ENCODE results near the gene RHOH.

The RHOH gene

GRCh38 chr4:40244606-40245005, 47.8 kb downstream of the RHOH start:
- no peak for TF ChIP-seq GATA1 (IDR thresholded peaks at IDR 0.05; ENCODE audit: low read depth, low read length)
- no peak for TF ChIP-seq POLR2A (IDR thresholded peaks at IDR 0.05; ENCODE audit: low read length)
- DNase-seq: no peak

- TF ChIP-seq POLR2A (IDR thresholded peaks at IDR 0.05; ENCODE audit: low read length): no peak
- TF ChIP-seq GATA1 (IDR thresholded peaks at IDR 0.05; ENCODE audit: low read depth, low read length): no peak
Observed at GRCh38 chr4:40245550-40245949, 48.7 kb downstream of the RHOH start.

GRCh38 chr4:40246011-40246900, 49.4 kb downstream of the RHOH start:
- DNase-seq: no peak
- TF ChIP-seq GATA1 (IDR thresholded peaks at IDR 0.05; ENCODE audit: low read depth, low read length): no peak

More at GRCh38 chr4:40245550-40245949, 48.7 kb downstream of the RHOH start:
- DNase-seq: no peak

- no peak for DNase-seq
- no peak for TF ChIP-seq GATA1 (IDR thresholded peaks at IDR 0.05; ENCODE audit: low read depth, low read length)
- no peak for TF ChIP-seq POLR2A (IDR thresholded peaks at IDR 0.05; ENCODE audit: low read length)
Observed at GRCh38 chr4:40246938-40247337, 50.1 kb downstream of the RHOH start.

- TF ChIP-seq POLR2A (IDR thresholded peaks at IDR 0.05; ENCODE audit: low read length) (no peak), GATA1 (IDR thresholded peaks at IDR 0.05; ENCODE audit: low read depth, low read length) (no peak)
- no peak for DNase-seq
Observed at GRCh38 chr4:40247350-40247749, 50.5 kb downstream of the RHOH start.

- TF ChIP-seq POLR2A (IDR thresholded peaks at IDR 0.05; ENCODE audit: low read length) (no peak), GATA1 (IDR thresholded peaks at IDR 0.05; ENCODE audit: low read depth, low read length) (no peak)
- no peak for DNase-seq
Observed at GRCh38 chr4:40251366-40251765, 54.5 kb downstream of the RHOH start.

GRCh38 chr4:40253906-40254305, 57.1 kb downstream of the RHOH start:
- no peak for TF ChIP-seq GATA1 (IDR thresholded peaks at IDR 0.05; ENCODE audit: low read depth, low read length)
- TF ChIP-seq POLR2A (IDR thresholded peaks at IDR 0.05; ENCODE audit: low read length): no peak
- no peak for DNase-seq

- DNase-seq: no peak
- TF ChIP-seq GATA1 (IDR thresholded peaks at IDR 0.05; ENCODE audit: low read depth, low read length) (no peak), POLR2A (IDR thresholded peaks at IDR 0.05; ENCODE audit: low read length) (no peak)
Observed at GRCh38 chr4:40254608-40255392, 58.0 kb downstream of the RHOH start.

- TF ChIP-seq POLR2A (IDR thresholded peaks at IDR 0.05; ENCODE audit: low read length) (no peak), GATA1 (IDR thresholded peaks at IDR 0.05; ENCODE audit: low read depth, low read length) (no peak)
- DNase-seq: no peak
Observed at GRCh38 chr4:40255393-40256281, 58.8 kb downstream of the RHOH start.

- TF ChIP-seq POLR2A (IDR thresholded peaks at IDR 0.05; ENCODE audit: low read length): no peak
- no peak for TF ChIP-seq GATA1 (IDR thresholded peaks at IDR 0.05; ENCODE audit: low read depth, low read length)
- no peak for DNase-seq
Observed at GRCh38 chr4:40256329-40256728, 59.5 kb downstream of the RHOH start.

GRCh38 chr4:40256817-40257216, 60.0 kb downstream of the RHOH start:
- DNase-seq: no peak

GRCh38 chr4:40258627-40259026, 61.8 kb downstream of the RHOH start:
- DNase-seq: no peak
- TF ChIP-seq POLR2A (IDR thresholded peaks at IDR 0.05; ENCODE audit: low read length) (no peak), GATA1 (IDR thresholded peaks at IDR 0.05; ENCODE audit: low read depth, low read length) (no peak)

More at GRCh38 chr4:40256817-40257216, 60.0 kb downstream of the RHOH start:
- no peak for TF ChIP-seq GATA1 (IDR thresholded peaks at IDR 0.05; ENCODE audit: low read depth, low read length)

- DNase-seq: no peak
- TF ChIP-seq GATA1 (IDR thresholded peaks at IDR 0.05; ENCODE audit: low read depth, low read length) (no peak), POLR2A (IDR thresholded peaks at IDR 0.05; ENCODE audit: low read length) (no peak)
Observed at GRCh38 chr4:40261231-40262076, 64.6 kb downstream of the RHOH start.
